Bronchial epithelial cell (primary cell): Measurements from ENCODE around the gene WSCD1. TPM values are rescaled to one million over a fixed set of nuclear protein-coding genes. Genes with fewer than 3 reads are reported as not detected.

Source experiments
- DNase-seq: peaks from one replicate; pipeline ENCODE4 v3.0.0-alpha.2; 2010; ENCODE audit warnings: low read depth
- FAIRE-seq: peaks from 2 replicates; lab custom pipeline; 2011; peaks lifted over from hg19 to GRCh38; lab: Jason Lieb, UNC
- H3K27me3 ChIP-seq: 2 replicates; pipeline ENCODE4 v1.5.1; 2011; ENCODE audit warnings: low read length; ENCODE audit not compliant: control insufficient read depth, insufficient read depth
- H3K36me3 ChIP-seq: 2 replicates; pipeline ENCODE4 v1.5.1; 2011; ENCODE audit warnings: low read length; ENCODE audit not compliant: control insufficient read depth, insufficient read depth
- H3K4me3 ChIP-seq: 2 replicates; pipeline ENCODE4 v1.5.1; 2011; ENCODE audit warnings: mild to moderate bottlenecking, low read depth, low read length, control low read depth
- CTCF ChIP-seq: IDR thresholded peaks from 2 replicates; pipeline ENCODE4 v1.5.1; 2011; ENCODE audit warnings: mild to moderate bottlenecking, moderate library complexity, low read length, control low read depth, inconsistent platforms; ENCODE audit not compliant: insufficient read depth, severe bottlenecking
- total RNA-seq: library from RNA; depleted of rRNA; stranded (reverse); fragments of >200 nt; gene quantifications from 2 replicates; pipeline ENCODE4 v1.2.1, GENCODE V29; 2014

Gene WSCD1
- total RNA-seq, 1 donor from 2014 or later, result 0.26 TPM

GRCh38 chr17:6082335-6082734 lies 12.2 kb downstream of the WSCD1 start:
- no peak for TF ChIP-seq CTCF
- H3K27me3 ChIP-seq, result no peaks in the 10 kb centered on the region
- FAIRE-seq (no peak), DNase-seq (no peak)
- H3K4me3 ChIP-seq, result no peak overlapping the region
- no peaks in the 10 kb centered on the region for H3K36me3 ChIP-seq

GRCh38 chr17:6084311-6085161 lies 14.4 kb downstream of the WSCD1 start:
- FAIRE-seq, result no peak

GRCh38 chr17:6085812-6086211 lies 15.6 kb downstream of the WSCD1 start:
- Histone ChIP-seq H3K36me3 (no peaks in the 10 kb centered on the region), H3K27me3 (no peaks in the 10 kb centered on the region), H3K4me3 (no peak overlapping the region)
- FAIRE-seq, result no peak
- DNase-seq, result no peak
- no peak for TF ChIP-seq CTCF

More at GRCh38 chr17:6084311-6085161, 14.4 kb downstream of the WSCD1 start:
- no peaks in the 10 kb centered on the region for H3K27me3 ChIP-seq
- DNase-seq, result no peak
- no peaks in the 10 kb centered on the region for H3K36me3 ChIP-seq
- TF ChIP-seq CTCF, result no peak
- no peak overlapping the region for H3K4me3 ChIP-seq

GRCh38 chr17:6086603-6087400 lies 16.6 kb downstream of the WSCD1 start:
- H3K4me3 ChIP-seq, result no peak overlapping the region
- FAIRE-seq, result no peak
- no peaks in the 10 kb centered on the region for H3K36me3 ChIP-seq
- no peaks in the 10 kb centered on the region for H3K27me3 ChIP-seq
- no peak for TF ChIP-seq CTCF
- no peak for DNase-seq

GRCh38 chr17:6088141-6088540 lies 18.0 kb downstream of the WSCD1 start:
- no peak for TF ChIP-seq CTCF
- Histone ChIP-seq H3K4me3 (no peak overlapping the region), H3K36me3 (no peaks in the 10 kb centered on the region), H3K27me3 (no peaks in the 10 kb centered on the region)
- no peak for DNase-seq
- FAIRE-seq, result no peak
